K562 (cell line): Measurements from ENCODE around the gene C2orf81. TPM values are rescaled to one million over a fixed set of nuclear protein-coding genes. Genes with fewer than 3 reads are reported as not detected.

Source experiments
- ATAC-seq: fragments of 200-7000 bp; cut with Tn5 transposase; 3 replicates; pipeline ENCODE4 v1.9.1; 2020; ENCODE audit warnings: moderate library complexity
- BruUV-seq: library from RNA; stranded (reverse); fragments of 400-500 nt; replicated peaks from 2 replicates; lab custom pipeline; 2021; lab: Mats Ljungman, UMichigan
- CTCF ChIA-PET: fragments of 300-600 bp; formaldehyde crosslinking; extraction: SDS; loops from one replicate; lab custom pipeline; 2021; ENCODE audit warnings: low intra/inter-chr PET ratio; lab: Yijun Ruan, JAX
- POLR2A ChIA-PET: fragments of 300-600, 350-650 bp; sonication (Branson Sonifier 250); formaldehyde crosslinking; extraction: SDS; loops from one replicate; lab custom pipeline; 2021; ENCODE audit warnings: antibody characterized with exemption, inconsistent platforms; lab: Yijun Ruan, JAX
- DNase-seq, 4 experiments: peaks; one replicate each; pipeline versions ENCODE4 v3.0.0 to v3.0.0-alpha.2; 2011 to 2018; ENCODE audit warnings: low spot score in 3 of 4, mixed read lengths in 3 of 4; ENCODE audit errors: extremely low read depth in 1 of 4
- FAIRE-seq: peaks from 2 replicates; lab custom pipeline; 2011; peaks lifted over from hg19 to GRCh38; lab: Jason Lieb, UNC
- H2AFZ ChIP-seq: 2 replicates; pipeline ENCODE4 v1.6.0; 2011; ENCODE audit warnings: low read depth, low read length, control low read depth, inconsistent platforms
- H3K27ac ChIP-seq: fragments of 200-600 bp; 3 replicates; pipeline ENCODE4 v1.8.0; 2011; ENCODE audit warnings: low read depth, mild to moderate bottlenecking, control low read depth, inconsistent platforms, low read length, moderate library complexity, mixed read lengths; ENCODE audit errors: extremely low read depth
- H3K27me3 ChIP-seq, 2 experiments: fragments of 300-600 bp in 1 of 2; 2 replicates in 1 of 2; 3 replicates in 1 of 2; pipeline versions ENCODE4 v1.6.0 to v1.8.0; 2011; ENCODE audit warnings: inconsistent platforms in 2 of 2, low read length in 2 of 2, mild to moderate bottlenecking in 1 of 2, mixed read lengths in 1 of 2, moderate library complexity in 1 of 2; ENCODE audit not compliant: control insufficient read depth in 2 of 2, insufficient read depth in 2 of 2
- H3K36me3 ChIP-seq: fragments of 300-600 bp; 3 replicates; pipeline ENCODE4 v1.8.0; 2011; ENCODE audit warnings: mild to moderate bottlenecking, low read length, inconsistent platforms; ENCODE audit not compliant: control insufficient read depth, insufficient read depth
- H3K4me1 ChIP-seq, 2 experiments: fragments of 200-600 bp in 1 of 2; replicated peaks in 1 of 2; 2 replicates in 1 of 2; 3 replicates in 1 of 2; pipeline versions ENCODE4 v1.5.1 to v1.8.0; 2011; ENCODE audit warnings: inconsistent platforms in 2 of 2, low read length in 2 of 2, mild to moderate bottlenecking in 1 of 2, mixed read lengths in 1 of 2, moderate library complexity in 1 of 2; ENCODE audit not compliant: control insufficient read depth in 2 of 2, insufficient read depth in 2 of 2
- H3K4me2 ChIP-seq: 2 replicates; pipeline ENCODE4 v1.6.1; 2011; ENCODE audit warnings: low read length, control low read depth, inconsistent platforms, mixed read lengths; ENCODE audit not compliant: insufficient read depth
- H3K4me3 ChIP-seq: fragments of 200-600 bp; sonication (generic), shearing (Covaris generic); 2 replicates; pipeline ENCODE4 v1.5.1; 2016; ENCODE audit warnings: control low read depth, inconsistent platforms
- H3K79me2 ChIP-seq: fragments of 200-600 bp; 3 replicates; pipeline ENCODE4 v1.8.0; 2011; ENCODE audit warnings: low read length, inconsistent platforms; ENCODE audit not compliant: control insufficient read depth, insufficient read depth
- H3K9ac ChIP-seq, 2 experiments: 2 replicates each; pipeline versions ENCODE4 v1.6.0 to v1.6.1; 2011; ENCODE audit warnings: low read depth in 2 of 2, low read length in 2 of 2, control low read depth in 1 of 2, inconsistent platforms in 1 of 2, mild to moderate bottlenecking in 1 of 2, mixed read lengths in 1 of 2; ENCODE audit not compliant: insufficient read depth in 1 of 2
- H3K9me1 ChIP-seq: one replicate; pipeline ENCODE4 v1.6.0; 2011; ENCODE audit warnings: inconsistent platforms, mild to moderate bottlenecking, low read length, moderate library complexity; ENCODE audit not compliant: control insufficient read depth, insufficient read depth
- H3K9me3 ChIP-seq: replicated peaks from 2 replicates; pipeline ENCODE4 v1.5.1; 2011; ENCODE audit warnings: low read depth, low read length, inconsistent platforms; ENCODE audit not compliant: control insufficient read depth, insufficient read depth
- H4K20me1 ChIP-seq: replicated peaks from 2 replicates; pipeline ENCODE4 v1.6.1; 2011; ENCODE audit warnings: low read length, inconsistent platforms, mixed read lengths; ENCODE audit not compliant: control insufficient read depth, insufficient read depth
- C11orf30 ChIP-seq: fragments of 450-650 bp; IDR thresholded peaks from 2 replicates; pipeline ENCODE4 v1.6.1; 2016; ENCODE audit warnings: low read depth, mild to moderate bottlenecking
- CSDE1 ChIP-seq, 2 experiments: fragments of 450-650 bp; IDR thresholded peaks; 2 replicates each; pipeline ENCODE4 v1.6.1; 2016; ENCODE audit warnings: mild to moderate bottlenecking in 1 of 2
- GATAD2B ChIP-seq: fragments of 450-650 bp; IDR thresholded peaks from 2 replicates; pipeline ENCODE4 v1.6.1; 2017; ENCODE audit warnings: mild to moderate bottlenecking, borderline replicate concordance
- GMEB1 ChIP-seq: fragments of 250-450 bp; sonication (Bioruptor Pico); IDR thresholded peaks from 2 replicates; pipeline ENCODE4 v1.4.0; 2020; ENCODE audit warnings: mild to moderate bottlenecking
- KAT2B ChIP-seq: IDR thresholded peaks from one replicate; pipeline ENCODE4 v1.6.1; 2012; ENCODE audit warnings: low read depth, mild to moderate bottlenecking, control low read depth, inconsistent platforms, low read length, moderate library complexity
- KHSRP ChIP-seq: fragments of 450-650 bp; IDR thresholded peaks from 2 replicates; pipeline ENCODE4 v1.6.1; 2017
- L3MBTL2 ChIP-seq: fragments of 450-650 bp; IDR thresholded peaks from 2 replicates; pipeline ENCODE4 v1.6.1; 2016; ENCODE audit warnings: mild to moderate bottlenecking, moderate library complexity
- MAX ChIP-seq: sonication (generic); formaldehyde crosslinking; IDR thresholded peaks from 2 replicates; pipeline ENCODE4 v1.9.0; 2022; ENCODE audit warnings: mild to moderate bottlenecking, missing genetic modification reagents
- MLX ChIP-seq, 2 experiments: fragments of 450-650 bp in 1 of 2; sonication (generic) in 1 of 2; formaldehyde crosslinking; conservative IDR thresholded peaks; 2 replicates each; pipeline versions ENCODE4 v1.4.0 to v1.8.1; 2020 to 2022; ENCODE audit warnings: mild to moderate bottlenecking in 1 of 2, missing genetic modification reagents in 1 of 2
- PURB ChIP-seq: sonication (generic); formaldehyde crosslinking; IDR thresholded peaks from 2 replicates; pipeline ENCODE4 v1.9.0; 2021; ENCODE audit warnings: low read depth, mild to moderate bottlenecking, missing genetic modification reagents
- RBM25 ChIP-seq: fragments of 200-400 bp; formaldehyde crosslinking; IDR thresholded peaks from 2 replicates; pipeline ENCODE4 v1.6.1; 2018; ENCODE audit warnings: low read length, low read depth, moderate library complexity; ENCODE audit not compliant: severe bottlenecking
- SMC3 ChIP-seq: conservative IDR thresholded peaks from 2 replicates; pipeline ENCODE4 v1.6.1; 2011; ENCODE audit warnings: low read depth, low read length, improper control_type of control experiment; ENCODE audit not compliant: insufficient read depth
- ZBTB12 ChIP-seq: fragments of 250-450 bp; sonication (Bioruptor Pico); IDR thresholded peaks from 2 replicates; pipeline ENCODE4 v1.4.0; 2020
- ZEB2 ChIP-seq: fragments of 450-650 bp; IDR thresholded peaks from 2 replicates; pipeline ENCODE4 v1.6.1; 2016
- ZFP30 ChIP-seq: fragments of 250-450 bp; sonication (Bioruptor Pico); IDR thresholded peaks from 2 replicates; pipeline ENCODE4 v1.8.0; 2022; ENCODE audit warnings: moderate library complexity, mild to moderate bottlenecking, inconsistent platforms, borderline replicate concordance
- ZNF253 ChIP-seq: fragments of 250-450 bp; sonication (Bioruptor Pico); conservative IDR thresholded peaks from 2 replicates; pipeline ENCODE4 v1.6.1; 2021; ENCODE audit warnings: mild to moderate bottlenecking
- ZNF384 ChIP-seq: IDR thresholded peaks from 2 replicates; pipeline ENCODE4 v1.6.1; 2012; ENCODE audit warnings: low read depth, low read length, improper control_type of control experiment
- ZNF445 ChIP-seq: fragments of 250-450 bp; sonication (Bioruptor Pico); IDR thresholded peaks from 2 replicates; pipeline ENCODE4 v1.4.0; 2020; ENCODE audit warnings: low read depth, mild to moderate bottlenecking, moderate library complexity
- WGBS: fragments of 100-300 bp; shearing (Covaris generic); methylation state at CpG from one replicate; pipeline ENCODE4 v1.1.6; 2016; ENCODE audit warnings: low coverage, mixed read lengths; ENCODE audit not compliant: insufficient coverage; ENCODE audit errors: missing lambda C conversion rate; 5-methylcytosine and 5-hydroxymethylcytosine counted together
- in situ Hi-C: fragments of 300-500 bp; cut with MboI; formaldehyde crosslinking; loops from 4 replicates; pipeline ENCODE4 v1.15.0; 2018; ENCODE audit warnings: inconsistent platforms, mixed read lengths
- intact Hi-C: fragments of 100-400 bp; cut with micrococcal nuclease; formaldehyde crosslinking; loops from 2 replicates; pipeline ENCODE4 v1.14.2; 2022
- polyA plus RNA-seq, 8 experiments: library from polyadenylated mRNA; depleted of rRNA in 4 of 8; stranded (reverse) in 5 of 8; unstranded in 3 of 8; fragments of >200 nt; fragmentation: Nextera tagmentation in 2 of 8; fragmentation: Illumina TruSeq in 1 of 8; extraction: Ambion mirVana in 2 of 8; extraction: Trizol in 1 of 8; gene quantifications; 2 replicates each; pipeline versions ENCODE4 v1.2.1 to v1.2.3, GENCODE V29; 2011 to 2014; ENCODE audit warnings: inconsistent platforms in 1 of 8, missing spikeins in 1 of 8
- total RNA-seq, 7 experiments: library from RNA; depleted of rRNA in 6 of 7; stranded (reverse); fragments of >200 nt in 6 of 7; fragmentation: Illumina TruSeq in 2 of 7; extraction: Trizol in 2 of 7; gene quantifications; 2 replicates each; pipeline versions ENCODE4 v1.2.1 to v1.2.3, GENCODE V29; 2011 to 2021; ENCODE audit warnings: low replicate concordance in 1 of 7

Gene C2orf81
- total and polyA plus RNA-seq, 9 of the 15 experiments (the other 6 are each of a cell fraction or from before 2014, with no cell fraction given), result 0.06 TPM; not detected in 8

- no TSS peak for BruUV-seq
- no peak overlapping the region for H2AFZ ChIP-seq
- peak overlapping the region in 1 of 2 experiments; percentile 31; a peak in 2 of 4 replicates for H3K9ac ChIP-seq
- no peaks in the 10 kb centered on the region for H3K36me3 ChIP-seq
- ChIA-PET CTCF (no interaction called here), POLR2A (interaction anchor here (0.6 to 0.9 kb wide), 2 partner anchors 10 to 28 kb away, joined by 3 to 4 read pairs; no protein-coding TSS in a partner anchor)
- no peaks in the 10 kb centered on the region for H3K27me3 ChIP-seq
- H3K27ac ChIP-seq, result no peak overlapping the region
- FAIRE-seq (no peak), DNase-seq (no peak), ATAC-seq (no peak)
- H3K9me1 ChIP-seq, result no peaks in the 10 kb centered on the region
- H3K9me3 ChIP-seq, result no peaks in the 10 kb centered on the region
- 43% methylated on average over 11 of the region's 11 CpGs for WGBS
- H3K79me2 ChIP-seq, result no peaks in the 10 kb centered on the region
- in situ Hi-C loops (no loop called here), intact Hi-C loops (no loop called here)
- no peak overlapping the region for H3K4me3 ChIP-seq
- H3K4me2 ChIP-seq, result no peak overlapping the region
- no peaks in the 10 kb centered on the region for H4K20me1 ChIP-seq
- TF ChIP-seq PURB, result no peak
- TF ChIP-seq RBM25, result no peak
- TF ChIP-seq SMC3, result no peak
- no peak for TF ChIP-seq ZNF384
- TF ChIP-seq ZBTB12 (CRISPR knock-in tag), result no peak
- no peak for TF ChIP-seq GATAD2B
- no peak for TF ChIP-seq CSDE1 (IDR thresholded peaks at IDR 0.05)
- no peak for TF ChIP-seq KHSRP
- no peak for TF ChIP-seq C11orf30
- no peak for TF ChIP-seq MAX
- no peak for TF ChIP-seq L3MBTL2
- TF ChIP-seq KAT2B, result no peak
- TF ChIP-seq ZEB2, result no peak
- TF ChIP-seq GMEB1, result no peak
- TF ChIP-seq ZNF445 (CRISPR knock-in tag), result no peak
- no peak for TF ChIP-seq ZNF253 (CRISPR knock-in tag)
- no peak for TF ChIP-seq ZFP30 (CRISPR knock-in tag)
- no peak for TF ChIP-seq MLX (CRISPR knock-in tag; conservative IDR thresholded peaks at IDR 0.05)
- H3K4me1 ChIP-seq, result peaks cover 0 to 16% of the 10 kb centered on the region in 2 experiments; a peak in 1 of 5 replicates
These were observed 9.1 kb upstream of the C2orf81 start for GRCh38 chr2:74430502-74430901.
